GM23338 (cell line): ENCODE data around the gene IMPACT. TPM values are rescaled to one million over a fixed set of nuclear protein-coding genes. Genes with fewer than 3 reads are reported as not detected.

Experiments
- ATAC-seq: fragments of 200-7000 bp; cut with Tn5 transposase; 3 replicates; pipeline ENCODE4 v1.9.1; 2020
- DNase-seq: peaks from one replicate; pipeline ENCODE4 v3.0.0-alpha.2; 2015; ENCODE audit warnings: low spot score
- H2AFZ ChIP-seq: fragments of 200-600 bp; sonication (generic); 2 replicates; pipeline ENCODE4 v1.8.0; 2016; ENCODE audit warnings: antibody characterized with exemption, mild to moderate bottlenecking, moderate library complexity
- H3F3A ChIP-seq: fragments of 200-600 bp; sonication (generic); replicated peaks from 2 replicates; pipeline ENCODE4 v1.8.0; 2017; ENCODE audit warnings: antibody characterized with exemption, mixed run types, low read depth
- H3K27ac ChIP-seq: fragments of 200-600 bp; sonication (generic); 2 replicates; pipeline ENCODE4 v1.6.1; 2016; ENCODE audit warnings: low read depth
- H3K27me3 ChIP-seq: fragments of 200-600 bp; sonication (generic); 2 replicates; pipeline ENCODE4 v1.8.0; 2016; ENCODE audit warnings: mild to moderate bottlenecking, mixed run types, moderate library complexity; ENCODE audit not compliant: insufficient read depth
- H3K36me3 ChIP-seq: fragments of 200-600 bp; sonication (generic); 2 replicates; pipeline ENCODE4 v1.8.0; 2016; ENCODE audit warnings: mild to moderate bottlenecking; ENCODE audit not compliant: insufficient read depth
- H3K4me1 ChIP-seq: fragments of 200-600 bp; sonication (generic); 2 replicates; pipeline ENCODE4 v1.8.0; 2016; ENCODE audit warnings: mild to moderate bottlenecking, moderate library complexity; ENCODE audit not compliant: insufficient read depth
- H3K4me2 ChIP-seq: fragments of 200-600 bp; sonication (generic); 2 replicates; pipeline ENCODE4 v1.7.1; 2017; ENCODE audit warnings: mixed run types
- H3K4me3 ChIP-seq: fragments of 200-600 bp; sonication (generic); 2 replicates; pipeline ENCODE4 v1.6.1; 2016; ENCODE audit warnings: mixed run types
- H3K79me2 ChIP-seq: fragments of 200-600 bp; sonication (generic); replicated peaks from 2 replicates; pipeline ENCODE4 v1.8.0; 2017; ENCODE audit warnings: mild to moderate bottlenecking; ENCODE audit not compliant: insufficient read depth
- H3K9me2 ChIP-seq: fragments of 200-600 bp; sonication (generic); 2 replicates; pipeline ENCODE4 v1.8.0; 2017; ENCODE audit not compliant: insufficient read depth
- H4K20me1 ChIP-seq: fragments of 200-600 bp; sonication (generic); replicated peaks from 2 replicates; pipeline ENCODE4 v1.8.0; 2017; ENCODE audit warnings: mild to moderate bottlenecking; ENCODE audit not compliant: insufficient read depth
- H3K27ac Mint-ChIP-seq: 2 replicates; pipeline ENCODE4 v1.8.0; 2020; ENCODE audit warnings: inconsistent platforms, mild to moderate bottlenecking, moderate library complexity, mixed read lengths
- H3K27me3 Mint-ChIP-seq: 3 replicates; pipeline ENCODE4 v1.8.0; 2022; ENCODE audit warnings: low read depth, mild to moderate bottlenecking, moderate library complexity, mixed read lengths, inconsistent platforms; ENCODE audit not compliant: insufficient read depth, poor library complexity
- H3K36me3 Mint-ChIP-seq: 3 replicates; pipeline ENCODE4 v1.8.0; 2021; ENCODE audit warnings: low read depth, mild to moderate bottlenecking, inconsistent platforms, moderate library complexity, mixed read lengths
- H3K4me1 Mint-ChIP-seq: 3 replicates; pipeline ENCODE4 v1.8.0; 2020; ENCODE audit warnings: mild to moderate bottlenecking, inconsistent platforms, mixed read lengths
- H3K4me3 Mint-ChIP-seq: 3 replicates; pipeline ENCODE4 v1.8.0; 2021; ENCODE audit warnings: moderate library complexity, mild to moderate bottlenecking, inconsistent platforms, mixed read lengths
- H3K9me3 Mint-ChIP-seq: 3 replicates; pipeline ENCODE4 v1.8.0; 2020; ENCODE audit warnings: moderate library complexity, mild to moderate bottlenecking, inconsistent platforms, mixed read lengths
- CREB1 ChIP-seq: fragments of 250-450 bp; sonication (Bioruptor Pico); IDR thresholded peaks from 2 replicates; pipeline ENCODE4 v1.5.0; 2020; ENCODE audit warnings: low read depth, mild to moderate bottlenecking, moderate library complexity
- EZH2 ChIP-seq: fragments of 200-600 bp; sonication (generic); IDR thresholded peaks from one replicate; pipeline ENCODE4 v1.8.0; 2017; ENCODE audit warnings: antibody characterized with exemption, mild to moderate bottlenecking, low read depth; ENCODE audit not compliant: unreplicated experiment
- JUNB ChIP-seq: IDR thresholded peaks from one replicate; pipeline ENCODE4 v1.6.1; 2016; ENCODE audit warnings: antibody characterized with exemption; ENCODE audit not compliant: unreplicated experiment
- POLR2AphosphoS5 ChIP-seq: IDR thresholded peaks from 2 replicates; pipeline ENCODE4 v1.6.1; 2016; ENCODE audit warnings: antibody characterized with exemption, low read depth
- STAT1 ChIP-seq: IDR thresholded peaks from one replicate; pipeline ENCODE4 v1.6.1; 2016; ENCODE audit warnings: antibody characterized with exemption; ENCODE audit not compliant: unreplicated experiment
- ZNF114 ChIP-seq: fragments of 250-450 bp; sonication (Bioruptor Pico); IDR thresholded peaks from 2 replicates; pipeline ENCODE4 v1.5.0; 2020; ENCODE audit warnings: mild to moderate bottlenecking, moderate library complexity
- long read RNA-seq: library from polyadenylated mRNA; unstranded; transcript quantifications from one replicate; pipeline ENCODE4 v2.0.0, GENCODE V29; 2020; ENCODE audit not compliant: unreplicated experiment
- polyA plus RNA-seq: library from polyadenylated mRNA; unstranded; fragments of >200 nt; fragmentation: Nextera tagmentation; extraction: Ambion mirVana; gene quantifications from 2 replicates; pipeline ENCODE4 v1.2.1, GENCODE V29; 2016
- total RNA-seq: library from RNA; depleted of rRNA; stranded (reverse); fragments of >200 nt; shearing (Covaris generic); gene quantifications from 2 replicates; pipeline ENCODE4 v1.2.3, GENCODE V29; 2014; rRNA removed
- TF ChIP-seq, protein P1 (sequence below): IDR thresholded peaks from one replicate; pipeline ENCODE4 v1.6.1; 2018; ENCODE audit warnings: antibody characterized with exemption; ENCODE audit not compliant: unreplicated experiment
- TF ChIP-seq, protein P2 (sequence below): IDR thresholded peaks from 2 replicates; pipeline ENCODE4 v1.6.1; 2016; ENCODE audit warnings: antibody characterized with exemption

The IMPACT gene
- 42.1 and 46.6 TPM in 2 replicates for total RNA-seq
- 43.8 and 47.6 TPM in 2 replicates for polyA plus RNA-seq
- long read RNA-seq, transcript IMPACT-207 (12 exons, 3,203 nt), result minor isoform, 5 of 36 reads
- long read RNA-seq, transcript IMPACT-201 (11 exons, 3,792 nt), result major isoform, 23 of 36 reads
- long read RNA-seq, partial matches to known transcripts, result 4 of 36 reads
- long read RNA-seq, other reads (novel, unspliced or antisense), result 4 of 36 reads

- Histone ChIP-seq H4K20me1 (no peaks in the 10 kb centered on the region), H3F3A (0 out of 2 replicates have a peak, but pooled peaks cover 11% of the 10 kb centered on the region), H3K4me1 (peaks cover 11% of the 10 kb centered on the region), H3K27ac (peak within 1 kb of the TSS; percentile 99), H3K27me3 (no peaks in the 10 kb centered on the region), H3K9me2 (no peaks in the 10 kb centered on the region), H3K4me2 (peak within 1 kb of the TSS; percentile 77), H3K36me3 (peaks cover 7% of the 10 kb centered on the region; the same call in 1 of the 2 replicates), H3K4me3 (peak within 1 kb of the TSS; percentile 87), H2AFZ (peak within 1 kb of the TSS; percentile 90), H3K79me2 (peaks cover 25% of the 10 kb centered on the region)
- DNase-seq (peak; percentile 97), ATAC-seq (peak; percentile 94)
- Mint-ChIP-seq H3K9me3 (no peaks in the 10 kb centered on the region), H3K4me3 (peak within 1 kb of the TSS; percentile 94), H3K36me3 (peaks cover 15% of the 10 kb centered on the region), H3K27me3 (peaks cover 2% of the 10 kb centered on the region), H3K27ac (peak within 1 kb of the TSS; percentile 99), H3K4me1 (peaks cover 20% of the 10 kb centered on the region)
- TF ChIP-seq ZNF114, result peak; percentile 44; the same call in 1 of the 2 replicates
- TF ChIP-seq POLR2AphosphoS5, result peak; percentile 88
- peak; percentile 71 for TF ChIP-seq CREB1 (CRISPR knock-in tag)
- TF ChIP-seq, protein P1, sequence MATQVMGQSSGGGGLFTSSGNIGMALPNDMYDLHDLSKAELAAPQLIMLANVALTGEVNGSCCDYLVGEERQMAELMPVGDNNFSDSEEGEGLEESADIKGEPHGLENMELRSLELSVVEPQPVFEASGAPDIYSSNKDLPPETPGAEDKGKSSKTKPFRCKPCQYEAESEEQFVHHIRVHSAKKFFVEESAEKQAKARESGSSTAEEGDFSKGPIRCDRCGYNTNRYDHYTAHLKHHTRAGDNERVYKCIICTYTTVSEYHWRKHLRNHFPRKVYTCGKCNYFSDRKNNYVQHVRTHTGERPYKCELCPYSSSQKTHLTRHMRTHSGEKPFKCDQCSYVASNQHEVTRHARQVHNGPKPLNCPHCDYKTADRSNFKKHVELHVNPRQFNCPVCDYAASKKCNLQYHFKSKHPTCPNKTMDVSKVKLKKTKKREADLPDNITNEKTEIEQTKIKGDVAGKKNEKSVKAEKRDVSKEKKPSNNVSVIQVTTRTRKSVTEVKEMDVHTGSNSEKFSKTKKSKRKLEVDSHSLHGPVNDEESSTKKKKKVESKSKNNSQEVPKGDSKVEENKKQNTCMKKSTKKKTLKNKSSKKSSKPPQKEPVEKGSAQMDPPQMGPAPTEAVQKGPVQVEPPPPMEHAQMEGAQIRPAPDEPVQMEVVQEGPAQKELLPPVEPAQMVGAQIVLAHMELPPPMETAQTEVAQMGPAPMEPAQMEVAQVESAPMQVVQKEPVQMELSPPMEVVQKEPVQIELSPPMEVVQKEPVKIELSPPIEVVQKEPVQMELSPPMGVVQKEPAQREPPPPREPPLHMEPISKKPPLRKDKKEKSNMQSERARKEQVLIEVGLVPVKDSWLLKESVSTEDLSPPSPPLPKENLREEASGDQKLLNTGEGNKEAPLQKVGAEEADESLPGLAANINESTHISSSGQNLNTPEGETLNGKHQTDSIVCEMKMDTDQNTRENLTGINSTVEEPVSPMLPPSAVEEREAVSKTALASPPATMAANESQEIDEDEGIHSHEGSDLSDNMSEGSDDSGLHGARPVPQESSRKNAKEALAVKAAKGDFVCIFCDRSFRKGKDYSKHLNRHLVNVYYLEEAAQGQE, result peak; percentile 12
- TF ChIP-seq EZH2, result no peak
- TF ChIP-seq, protein P2, sequence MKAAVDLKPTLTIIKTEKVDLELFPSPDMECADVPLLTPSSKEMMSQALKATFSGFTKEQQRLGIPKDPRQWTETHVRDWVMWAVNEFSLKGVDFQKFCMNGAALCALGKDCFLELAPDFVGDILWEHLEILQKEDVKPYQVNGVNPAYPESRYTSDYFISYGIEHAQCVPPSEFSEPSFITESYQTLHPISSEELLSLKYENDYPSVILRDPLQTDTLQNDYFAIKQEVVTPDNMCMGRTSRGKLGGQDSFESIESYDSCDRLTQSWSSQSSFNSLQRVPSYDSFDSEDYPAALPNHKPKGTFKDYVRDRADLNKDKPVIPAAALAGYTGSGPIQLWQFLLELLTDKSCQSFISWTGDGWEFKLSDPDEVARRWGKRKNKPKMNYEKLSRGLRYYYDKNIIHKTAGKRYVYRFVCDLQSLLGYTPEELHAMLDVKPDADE, result 0 out of 2 replicates have a peak, but pooled peaks have one; percentile 29
- no peak for TF ChIP-seq STAT1
These were observed at the start of gene IMPACT for GRCh38 chr18:24426398-24427294. Gene IMPACT (plus strand): TSS chr18:24426670. CDS start chr18:24426757, 87 bp downstream.

DNA sequence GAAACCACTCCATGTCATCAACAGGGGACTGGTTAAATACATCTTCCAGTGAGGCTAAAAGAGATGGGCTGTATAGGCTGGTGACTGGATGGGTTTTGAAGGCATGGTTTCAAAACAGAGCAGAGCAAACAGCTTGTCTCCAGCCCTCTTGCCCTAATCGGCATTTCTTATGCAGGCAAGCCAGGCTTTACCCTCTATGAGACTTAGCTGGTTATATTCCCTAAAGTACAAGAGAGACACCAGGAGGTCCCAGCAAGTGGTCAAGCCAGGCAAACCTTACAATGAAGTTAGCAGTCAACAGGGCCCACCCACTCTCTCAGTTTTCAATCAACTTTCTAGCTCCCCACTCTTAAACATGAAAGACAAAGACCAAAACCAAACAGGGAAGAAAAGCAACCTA, 47.9 kb upstream of the IMPACT start:
- H4K20me1 ChIP-seq, result peaks cover 3% of the 10 kb centered on the region; the same call in 1 of the 2 replicates
- H3K4me2 ChIP-seq, result peak overlapping the region; percentile 59
- peak overlapping the region; percentile 84 for H3K27ac ChIP-seq
- Mint-ChIP-seq H3K4me1 (peaks cover 59% of the 10 kb centered on the region), H3K27me3 (peaks cover 6% of the 10 kb centered on the region), H3K27ac (peak overlapping the region; percentile 83), H3K4me3 (peak overlapping the region; percentile 11; the same call in 1 of the 3 replicates), H3K36me3 (peaks cover 33% of the 10 kb centered on the region), H3K9me3 (no peaks in the 10 kb centered on the region)
- peak overlapping the region; percentile 29 for H3K4me3 ChIP-seq
- DNase-seq, result peak; percentile 65
- no peaks in the 10 kb centered on the region for H3K27me3 ChIP-seq
- no peaks in the 10 kb centered on the region for H3K9me2 ChIP-seq
- peaks cover 54% of the 10 kb centered on the region for H3K4me1 ChIP-seq
- peaks cover 42% of the 10 kb centered on the region for H3K79me2 ChIP-seq
- peaks cover 9% of the 10 kb centered on the region; the same call in 1 of the 2 replicates for H3K36me3 ChIP-seq
- no peak overlapping the region for H2AFZ ChIP-seq
- peaks cover 11% of the 10 kb centered on the region; the same call in 1 of the 2 replicates for H3F3A ChIP-seq
- peak; percentile 91 for ATAC-seq
- no peak for TF ChIP-seq JUNB
- TF ChIP-seq CREB1 (CRISPR knock-in tag), result peak; percentile 27; the same call in 1 of the 2 replicates
- TF ChIP-seq POLR2AphosphoS5, result no peak
